CD8-positive, alpha-beta memory T cell (primary cell): ENCODE data around the gene KIF27. TPM values are rescaled to one million over a fixed set of nuclear protein-coding genes. Genes with fewer than 3 reads are reported as not detected.
"Not testable (repeated sequence)": the region's sequence is repeated elsewhere in the genome, so short reads cannot be mapped to it uniquely, and the experiment has no call there.

Experiments used
- CTCF ChIA-PET: fragments of 350-600 bp; sonication (Branson Sonifier 250); formaldehyde crosslinking; loops from one replicate; lab custom pipeline; 2021; ENCODE audit warnings: antibody characterized with exemption; lab: Charles Lee
- POLR2A ChIA-PET: fragments of 350-600 bp; sonication (Branson Sonifier 250); formaldehyde crosslinking; loops from one replicate; lab custom pipeline; 2021; ENCODE audit warnings: antibody characterized with exemption; lab: Charles Lee
- DNase-seq, 5 donors: peaks; one replicate each; pipeline versions ENCODE4 v3.0.0 to v3.0.0-alpha.2; 2020 to 2022; ENCODE audit warnings: mixed read lengths in 1 of 5
- H3K27ac ChIP-seq: one replicate; pipeline ENCODE4 v1.7.0; 2013; ENCODE audit warnings: low read depth, mild to moderate bottlenecking, low read length, moderate library complexity
- H3K27me3 ChIP-seq: 2 replicates; pipeline ENCODE4 v1.7.0; 2013; ENCODE audit warnings: low read length, mild to moderate bottlenecking; ENCODE audit not compliant: insufficient read depth, poor library complexity, severe bottlenecking
- H3K36me3 ChIP-seq: 2 replicates; pipeline ENCODE4 v1.7.0; 2013; ENCODE audit warnings: mild to moderate bottlenecking, low read length, moderate library complexity; ENCODE audit not compliant: insufficient read depth
- H3K4me1 ChIP-seq: 2 replicates; pipeline ENCODE4 v1.7.0; 2013; ENCODE audit warnings: mild to moderate bottlenecking, low read length, moderate library complexity; ENCODE audit not compliant: insufficient read depth
- H3K4me3 ChIP-seq: 2 replicates; pipeline ENCODE4 v1.7.0; 2013; ENCODE audit warnings: mild to moderate bottlenecking, low read length
- H3K9me3 ChIP-seq: 2 replicates; pipeline ENCODE4 v1.7.0; 2013; ENCODE audit warnings: mild to moderate bottlenecking, low read length
- H3K27ac Mint-ChIP-seq, 8 donors: one replicate each; pipeline ENCODE4 v1.8.0; 2020 to 2021; ENCODE audit warnings: mixed read lengths in 8 of 8, mild to moderate bottlenecking in 6 of 8, inconsistent platforms in 3 of 8, moderate library complexity in 3 of 8
- H3K27me3 Mint-ChIP-seq, 2 donors: one replicate each; pipeline ENCODE4 v1.8.0; 2020 to 2021; ENCODE audit warnings: mixed read lengths in 2 of 2, mild to moderate bottlenecking in 1 of 2, moderate library complexity in 1 of 2
- H3K36me3 Mint-ChIP-seq, 3 donors: one replicate each; pipeline ENCODE4 v1.8.0; 2020 to 2021; ENCODE audit warnings: mixed read lengths in 3 of 3, inconsistent platforms in 1 of 3, mild to moderate bottlenecking in 1 of 3
- H3K4me1 Mint-ChIP-seq, 3 donors: one replicate each; pipeline ENCODE4 v1.8.0; 2020 to 2021; ENCODE audit warnings: mixed read lengths in 3 of 3, inconsistent platforms in 1 of 3, mild to moderate bottlenecking in 1 of 3
- H3K4me3 Mint-ChIP-seq, 7 donors: one replicate each; pipeline ENCODE4 v1.8.0; 2020 to 2021; ENCODE audit warnings: mixed read lengths in 7 of 7, mild to moderate bottlenecking in 6 of 7, moderate library complexity in 4 of 7, inconsistent platforms in 2 of 7
- H3K9me3 Mint-ChIP-seq, 5 donors: one replicate each; pipeline ENCODE4 v1.8.0; 2020 to 2022; ENCODE audit warnings: mixed read lengths in 5 of 5, mild to moderate bottlenecking in 3 of 5, moderate library complexity in 2 of 5, inconsistent platforms in 1 of 5
- polyA plus RNA-seq: library from polyadenylated mRNA; unstranded; fragments of 300-500 nt; fragmentation: Illumina TruSeq; gene quantifications from one replicate; pipeline ENCODE4 v1.2.3, GENCODE V29; 2021
- total RNA-seq, 2 experiments: library from RNA; stranded (reverse); gene quantifications; one replicate each; pipeline ENCODE4 v1.2.3, GENCODE V29; 2021

Gene KIF27
- total and polyA plus RNA-seq, 3 experiments from 2014 or later = 2.0 to 3.2 (median 2.8) TPM

DNA sequence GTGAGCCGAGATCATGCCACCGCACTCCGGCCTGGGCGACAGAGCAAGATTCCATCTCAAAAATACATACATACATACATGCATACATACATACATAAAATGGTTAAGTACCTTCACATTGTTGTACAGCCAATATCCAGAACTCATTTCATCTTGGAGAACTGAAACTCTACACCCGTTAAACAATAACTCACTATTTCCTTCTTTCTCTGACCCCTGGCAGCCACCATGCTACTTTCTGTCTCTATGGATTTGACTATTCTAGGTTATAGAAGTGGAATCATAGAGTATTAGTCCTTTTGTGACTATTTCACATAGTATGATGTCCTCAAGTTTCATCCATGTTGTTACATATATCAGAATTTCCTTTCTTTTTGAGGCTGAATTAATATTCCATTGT is 9.6 kb upstream of the KIF27 start:
- POLR2A ChIA-PET = no interaction called here
- CTCF ChIA-PET = interaction anchor here (1.4 kb wide), 1 partner anchor 242 kb away, joined by 4 read pairs; no protein-coding TSS in a partner anchor
- Mint-ChIP-seq H3K36me3 (no peaks in the 10 kb centered on the region), H3K9me3 (no peaks in the 10 kb centered on the region), H3K4me3 (no peak overlapping the region), H3K4me1 (peaks cover 0 to 8% (median 0%) of the 10 kb centered on the region in 3 donors), H3K27me3 (peaks cover 0 to 3% of the 10 kb centered on the region in 2 donors), H3K27ac (no peak overlapping the region)
- no peak for DNase-seq
- no peak overlapping the region for H3K4me3 ChIP-seq
- H3K27ac ChIP-seq = no peak overlapping the region
- H3K4me1 ChIP-seq = no peaks in the 10 kb centered on the region
- H3K27me3 ChIP-seq = no peaks in the 10 kb centered on the region
- no peaks in the 10 kb centered on the region for H3K9me3 ChIP-seq
- no peaks in the 10 kb centered on the region for H3K36me3 ChIP-seq

DNA sequence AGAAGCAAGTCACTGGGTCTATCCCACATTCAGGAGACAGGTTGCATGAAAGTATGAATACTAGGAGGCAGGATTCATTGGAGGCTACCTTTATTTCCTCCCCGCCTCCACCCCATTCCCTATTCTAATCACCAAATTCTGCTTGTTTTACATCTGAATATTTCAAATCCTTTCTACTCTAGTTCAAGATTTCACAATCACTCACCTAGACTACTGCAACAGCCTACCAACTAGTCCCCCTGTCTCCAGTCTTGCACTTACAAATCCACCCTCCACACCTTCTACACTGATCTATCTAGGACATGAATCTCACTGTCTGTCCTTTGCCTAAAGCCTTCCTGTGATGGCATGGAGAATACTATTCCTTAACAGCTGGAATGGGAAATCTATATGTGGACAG is 6.4 kb upstream of the KIF27 start:
- Histone ChIP-seq H3K27ac (no peak overlapping the region), H3K4me3 (no peak overlapping the region), H3K36me3 (no peaks in the 10 kb centered on the region), H3K27me3 (no peaks in the 10 kb centered on the region), H3K9me3 (no peaks in the 10 kb centered on the region), H3K4me1 (no peaks in the 10 kb centered on the region)
- Mint-ChIP-seq H3K27me3 (peaks cover 0 to 3% of the 10 kb centered on the region in 2 donors), H3K9me3 (no peaks in the 10 kb centered on the region), H3K4me3 (no peak overlapping the region), H3K4me1 (peaks cover 0 to 8% (median 0%) of the 10 kb centered on the region in 3 donors), H3K36me3 (no peaks in the 10 kb centered on the region), H3K27ac (peak overlapping the region in 1 of 8 donors; percentile 74)
- DNase-seq = no peak
- ChIA-PET CTCF (no interaction called here), POLR2A (no interaction called here)

DNA sequence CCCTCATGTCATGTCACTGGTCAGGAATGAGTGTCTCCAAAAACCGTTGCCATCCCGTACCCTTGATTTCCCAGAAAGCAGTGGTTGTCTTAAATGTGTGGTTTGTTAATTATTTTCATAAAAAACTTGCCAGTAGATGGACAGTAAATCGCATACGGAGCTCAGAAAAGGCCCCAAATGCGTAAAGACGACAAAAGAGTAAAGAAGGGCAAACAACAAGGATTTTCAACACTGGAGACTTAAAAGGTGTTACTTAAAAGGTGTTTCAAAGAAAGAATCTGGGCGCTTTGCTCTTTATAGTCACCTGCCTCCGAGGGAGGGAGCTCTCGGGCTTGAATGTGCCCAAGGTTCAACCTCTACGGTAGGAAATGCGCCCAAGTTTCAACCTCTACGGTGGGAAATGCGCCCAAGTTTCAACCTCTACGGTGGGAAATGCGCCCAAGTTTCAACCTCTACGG is 734 bp downstream of the KIF27 start:
- DNase-seq = peak in 1 of 5 donors; percentile 75
- Histone ChIP-seq H3K9me3 (no peaks in the 10 kb centered on the region), H3K27me3 (no peaks in the 10 kb centered on the region), H3K36me3 (no peaks in the 10 kb centered on the region), H3K4me1 (no peaks in the 10 kb centered on the region), H3K27ac (peak overlapping the region; percentile 87), H3K4me3 (peak overlapping the region; percentile 48)
- Mint-ChIP-seq H3K4me1 (peaks cover 14 to 25% (median 16%) of the 10 kb centered on the region in 3 donors), H3K27ac (peak overlapping the region; percentile 95 to 98 (median 96)), H3K27me3 (no peaks in the 10 kb centered on the region), H3K9me3 (no peaks in the 10 kb centered on the region), H3K36me3 (peaks cover 0 to 5% (median 0%) of the 10 kb centered on the region in 3 donors), H3K4me3 (peak overlapping the region; percentile 87 to 96 (median 91))
- ChIA-PET POLR2A (interaction anchor here (1.3 to 2.4 kb wide), 3 partner anchors 57 to 213 kb away, joined by 6 to 20 read pairs (median 15); partner anchors contain the start of genes HNRNPK, RMI1 and UBQLN1), CTCF (interaction anchor here (0.9 to 2.7 kb wide), 11 partner anchors 8 to 386 kb away, joined by 3 to 11 read pairs (median 3); partner anchors contain the start of genes HNRNPK and RMI1)

DNA sequence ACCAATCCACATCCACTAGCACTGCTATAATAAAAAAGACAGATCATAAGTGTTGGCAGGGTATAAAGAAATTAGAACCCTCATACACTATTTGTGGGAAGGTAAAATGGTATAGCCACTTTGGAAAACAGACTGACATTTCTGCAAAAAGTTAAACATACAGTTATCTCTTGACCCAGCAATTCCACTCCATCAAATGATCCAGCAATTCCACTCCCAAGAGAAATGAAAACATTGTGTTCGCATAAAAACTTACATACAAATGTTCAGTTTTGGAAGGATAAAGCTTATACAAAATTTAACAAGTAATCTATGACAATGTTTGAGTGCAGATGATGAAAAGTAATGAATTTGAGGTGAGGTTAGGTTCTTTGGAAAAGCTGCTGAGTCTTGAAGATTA is 2.1 kb downstream of the KIF27 start:
- peak overlapping the region in 3 of 7 donors; percentile 17 to 49 (median 20) for H3K4me3 Mint-ChIP-seq
- H3K4me3 ChIP-seq = no peak overlapping the region
- POLR2A ChIA-PET = no interaction called here
- no peaks in the 10 kb centered on the region for H3K4me1 ChIP-seq
- DNase-seq = no peak
- no peaks in the 10 kb centered on the region for H3K9me3 ChIP-seq
- H3K36me3 Mint-ChIP-seq = peaks cover 0 to 5% (median 0%) of the 10 kb centered on the region in 3 donors
- CTCF ChIA-PET = interaction anchor here (0.6 kb wide), 1 partner anchor 298 kb away, joined by 3 read pairs; no protein-coding TSS in a partner anchor
- H3K27me3 ChIP-seq = no peaks in the 10 kb centered on the region
- no peaks in the 10 kb centered on the region for H3K36me3 ChIP-seq
- H3K27me3 Mint-ChIP-seq = no peaks in the 10 kb centered on the region
- peaks cover 14 to 25% (median 16%) of the 10 kb centered on the region in 3 donors for H3K4me1 Mint-ChIP-seq
- H3K27ac Mint-ChIP-seq = peak overlapping the region in 6 of 8 donors; percentile 14 to 98 (median 47)
- no peaks in the 10 kb centered on the region for H3K9me3 Mint-ChIP-seq
- H3K27ac ChIP-seq = no peak overlapping the region

DNA sequence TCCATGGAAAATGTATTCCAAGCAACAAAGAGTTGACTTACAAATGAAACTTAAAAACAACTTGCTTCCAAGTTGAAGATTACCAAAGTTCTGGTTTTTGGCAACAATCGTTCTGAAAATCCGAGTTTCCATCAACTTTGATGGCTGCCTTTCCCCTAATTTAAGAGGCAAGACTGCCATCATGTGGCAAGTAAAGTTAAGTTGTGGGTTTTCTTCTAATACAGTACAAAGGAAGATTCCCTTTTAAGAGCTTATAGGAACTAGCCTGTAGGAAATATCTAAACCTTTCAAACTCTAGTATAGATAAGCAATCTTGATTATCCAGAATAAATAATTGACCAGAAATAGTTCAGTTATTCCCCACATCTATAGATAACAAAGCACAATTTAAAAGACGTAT is 9.0 kb downstream of the KIF27 start:
- H3K9me3 Mint-ChIP-seq, H3K27me3 Mint-ChIP-seq, H3K4me1 ChIP-seq, H3K9me3 ChIP-seq, H3K36me3 ChIP-seq, H3K27ac Mint-ChIP-seq, H3K27me3 ChIP-seq, H3K4me3 ChIP-seq, H3K27ac ChIP-seq, H3K36me3 Mint-ChIP-seq, H3K4me3 Mint-ChIP-seq, H3K4me1 Mint-ChIP-seq: not testable (repeated sequence)
- peak in 2 of 5 donors; percentile 39 to 46 for DNase-seq
- ChIA-PET CTCF (interaction anchor here (0.7 to 2.7 kb wide), 3 partner anchors 8 to 291 kb away, joined by 3 to 24 read pairs (median 3); no protein-coding TSS in a partner anchor), POLR2A (interaction anchor here (0.7 kb wide), 1 partner anchor 295 kb away, joined by 3 read pairs; no protein-coding TSS in a partner anchor)

DNA sequence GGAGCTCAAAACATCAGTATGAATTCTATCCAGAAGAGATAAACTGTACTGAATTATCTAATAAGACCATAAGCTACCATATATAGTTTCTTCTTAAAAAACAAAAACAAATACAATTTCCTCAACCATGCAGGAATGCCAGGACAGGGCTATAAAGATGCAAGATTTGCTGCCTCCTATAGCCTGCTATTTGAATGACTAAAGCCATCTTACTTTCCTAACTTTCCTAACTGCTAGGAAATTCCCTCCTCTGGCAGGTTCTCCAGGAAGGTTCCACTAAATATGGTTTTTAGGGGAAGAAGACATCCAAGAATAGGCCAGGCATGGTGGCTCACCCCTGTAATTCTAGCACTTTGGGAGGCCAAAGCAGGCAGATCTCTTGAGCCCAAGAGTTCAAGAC is 15.1 kb downstream of the KIF27 start:
- Mint-ChIP-seq H3K27ac (no peak overlapping the region), H3K4me3 (no peak overlapping the region), H3K27me3 (no peaks in the 10 kb centered on the region), H3K36me3 (peaks cover 0 to 1% (median 0%) of the 10 kb centered on the region in 3 donors), H3K4me1 (no peaks in the 10 kb centered on the region), H3K9me3 (no peaks in the 10 kb centered on the region)
- Histone ChIP-seq H3K9me3 (no peaks in the 10 kb centered on the region), H3K36me3 (no peaks in the 10 kb centered on the region), H3K4me1 (no peaks in the 10 kb centered on the region), H3K27ac (no peak overlapping the region), H3K4me3 (no peak overlapping the region), H3K27me3 (no peaks in the 10 kb centered on the region)
- ChIA-PET POLR2A (no interaction called here), CTCF (no interaction called here)
- DNase-seq = no peak

DNA sequence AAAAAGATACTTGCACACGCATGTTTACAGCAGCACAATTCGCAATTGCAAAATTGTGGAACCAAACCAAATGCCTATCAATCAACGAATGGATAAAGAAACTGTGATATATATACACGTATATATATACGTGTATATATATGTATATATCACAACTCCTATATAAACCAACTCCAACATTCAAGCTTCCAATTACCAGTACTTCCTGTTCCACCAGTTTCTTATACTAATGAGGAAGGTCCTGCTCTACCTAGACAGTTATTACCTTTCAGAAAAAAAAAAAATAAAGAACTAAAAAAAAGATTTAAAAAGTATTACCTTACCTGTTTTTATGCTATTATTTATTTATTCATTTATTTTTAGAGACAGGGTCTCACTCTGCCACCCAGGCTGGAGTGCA is 20.6 kb downstream of the KIF27 start:
- H3K4me3 ChIP-seq, H3K4me1 Mint-ChIP-seq, H3K36me3 Mint-ChIP-seq, H3K4me1 ChIP-seq, CTCF ChIA-PET, H3K4me3 Mint-ChIP-seq, H3K27ac Mint-ChIP-seq, H3K9me3 Mint-ChIP-seq, DNase-seq, H3K36me3 ChIP-seq, H3K27ac ChIP-seq, POLR2A ChIA-PET, H3K27me3 Mint-ChIP-seq, H3K9me3 ChIP-seq, H3K27me3 ChIP-seq: not testable (repeated sequence)

DNA sequence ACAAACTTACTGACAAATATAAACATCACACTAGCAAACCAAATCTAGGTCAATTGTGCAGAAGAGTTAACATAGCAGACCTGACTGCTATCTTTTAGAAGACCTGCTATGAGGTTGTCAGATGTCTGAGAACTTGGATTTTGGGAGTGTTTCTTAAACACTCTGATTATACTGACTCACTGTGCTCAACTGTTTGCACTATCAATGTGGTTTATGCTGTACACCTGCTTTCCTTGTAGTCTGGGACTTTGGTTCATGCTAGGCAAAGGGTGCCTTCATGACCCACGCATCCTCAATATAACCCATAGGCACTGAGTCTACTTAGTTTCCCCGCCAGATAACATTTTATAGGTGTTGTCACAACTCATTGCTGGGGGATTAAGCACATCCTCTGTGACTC is 26.9 kb downstream of the KIF27 start:
- H3K27ac Mint-ChIP-seq, H3K4me1 ChIP-seq, H3K36me3 Mint-ChIP-seq, H3K9me3 ChIP-seq, CTCF ChIA-PET, H3K27me3 ChIP-seq, H3K4me3 ChIP-seq, H3K9me3 Mint-ChIP-seq, H3K4me3 Mint-ChIP-seq, H3K4me1 Mint-ChIP-seq, H3K27ac ChIP-seq, H3K36me3 ChIP-seq, POLR2A ChIA-PET, DNase-seq, H3K27me3 Mint-ChIP-seq: not testable (repeated sequence)
